CD4-positive, alpha-beta T cell treated with Interleukin-2 at 100 ng/mL for 4 hours (primary cell): ENCODE data around the gene CRYBG2.
"Not testable (repeated sequence)": the region's sequence is repeated elsewhere in the genome, so short reads cannot be mapped to it uniquely, and the experiment has no call there.

Experiments used
- DNase-seq: peaks from one replicate; pipeline ENCODE4 v3.0.0-alpha.2; 2020; ENCODE audit warnings: low spot score

CRYBG2 gene

GRCh38 chr1:26349188-26349876, 4.6 kb downstream of the CRYBG2 start:
- no peak for DNase-seq

- no peak for DNase-seq
These were observed 7.5 kb downstream of the CRYBG2 start for GRCh38 chr1:26346274-26347033.

- no peak for DNase-seq
These were observed 8.2 kb downstream of the CRYBG2 start for GRCh38 chr1:26345718-26346117.

GRCh38 chr1:26344147-26344920, 9.6 kb downstream of the CRYBG2 start:
- no peak for DNase-seq

- no peak for DNase-seq
These were observed 13.9 kb downstream of the CRYBG2 start for GRCh38 chr1:26340047-26340481.

- no peak for DNase-seq
These were observed 15.3 kb downstream of the CRYBG2 start for GRCh38 chr1:26338670-26339069.

- DNase-seq = no peak
These were observed 16.3 kb downstream of the CRYBG2 start for GRCh38 chr1:26337625-26338024.

- no peak for DNase-seq
These were observed 16.8 kb downstream of the CRYBG2 start for GRCh38 chr1:26337206-26337535.

- peak; percentile 87 for DNase-seq
These were observed 17.3 kb downstream of the CRYBG2 start for GRCh38 chr1:26336477-26337205.

GRCh38 chr1:26335774-26336476, 18.0 kb downstream of the CRYBG2 start:
- no peak for DNase-seq

- DNase-seq = not testable (repeated sequence)
These were observed 20.6 kb downstream of the CRYBG2 start for GRCh38 chr1:26333312-26333711.

GRCh38 chr1:26330276-26330675, 23.7 kb downstream of the CRYBG2 start:
- DNase-seq = no peak

GRCh38 chr1:26329380-26329779, 24.6 kb downstream of the CRYBG2 start:
- not testable (repeated sequence) for DNase-seq

- DNase-seq = no peak
These were observed 25.3 kb downstream of the CRYBG2 start for GRCh38 chr1:26328597-26328996.

GRCh38 chr1:26327956-26328362, 26.0 kb downstream of the CRYBG2 start:
- no peak for DNase-seq

- DNase-seq = no peak
These were observed 29.4 kb downstream of the CRYBG2 start for GRCh38 chr1:26324550-26324949.

- DNase-seq = no peak
These were observed 30.5 kb downstream of the CRYBG2 start for GRCh38 chr1:26323382-26323781.

- DNase-seq = no peak
These were observed 31.9 kb downstream of the CRYBG2 start for GRCh38 chr1:26322042-26322331.

GRCh38 chr1:26321315-26322041, 32.5 kb downstream of the CRYBG2 start:
- DNase-seq = peak; percentile 96

- no peak for DNase-seq
These were observed 33.0 kb downstream of the CRYBG2 start for GRCh38 chr1:26320896-26321295.
